GM12878 (cell line): ENCODE results near the gene ACBD5. TPM values are rescaled to one million over a fixed set of nuclear protein-coding genes. Genes with fewer than 3 reads are reported as not detected.

ENCODE experiments used
- ATAC-seq: fragments of 200-7000 bp; cut with Tn5 transposase; 3 replicates; pipeline ENCODE4 v1.9.1; 2020; ENCODE audit warnings: mild to moderate bottlenecking, moderate library complexity
- BruUV-seq: library from RNA; stranded (reverse); fragments of 400-500 nt; replicated peaks from 2 replicates; lab custom pipeline; 2021; lab: Mats Ljungman, UMichigan
- CTCF ChIA-PET: fragments of 300-600 bp; sonication (Branson Sonifier 250); formaldehyde crosslinking; extraction: SDS; loops from one replicate; lab custom pipeline; 2021; ENCODE audit warnings: inconsistent platforms; lab: Yijun Ruan, JAX
- POLR2A ChIA-PET: fragments of 350-600 bp; formaldehyde crosslinking; extraction: SDS; loops from one replicate; lab custom pipeline; 2021; ENCODE audit warnings: inconsistent platforms; lab: Charles Lee
- RAD21 ChIA-PET: fragments of 300-600 bp; sonication (Branson Sonifier 250); formaldehyde crosslinking; loops from one replicate; lab custom pipeline; 2023; ENCODE audit warnings: antibody characterized with exemption; ENCODE audit not compliant: unreplicated experiment; lab: Charles Lee
- SMC1A ChIA-PET: fragments of 300-600 bp; sonication (Branson Sonifier 250); formaldehyde crosslinking; loops from one replicate; lab custom pipeline; 2023; ENCODE audit not compliant: unreplicated experiment, uncharacterized antibody; lab: Charles Lee
- DNase-seq: peaks from one replicate; pipeline ENCODE4 v3.0.0-alpha.2; 2011; ENCODE audit warnings: low read depth, low spot score
- FAIRE-seq: peaks from 3 replicates; lab custom pipeline; 2011; peaks lifted over from hg19 to GRCh38; lab: Jason Lieb, UNC
- H2AFZ ChIP-seq: 2 replicates; pipeline ENCODE4 v1.6.0; 2011; ENCODE audit warnings: low read depth, low read length, control low read depth; ENCODE audit not compliant: control insufficient read depth
- H3K27ac ChIP-seq: 2 replicates; pipeline ENCODE4 v1.5.1; 2011; ENCODE audit warnings: control low read depth; ENCODE audit not compliant: control insufficient read depth, insufficient read depth
- H3K27me3 ChIP-seq, 2 experiments: replicated peaks in 1 of 2; 2 replicates each; pipeline versions ENCODE4 v1.6.0 to v1.6.1; 2011; ENCODE audit warnings: low read length in 1 of 2; ENCODE audit not compliant: control insufficient read depth in 2 of 2, insufficient read depth in 2 of 2
- H3K36me3 ChIP-seq, 2 experiments: 2 replicates each; pipeline ENCODE4 v1.5.1; 2011; ENCODE audit warnings: low read length in 1 of 2; ENCODE audit not compliant: control insufficient read depth in 2 of 2, insufficient read depth in 2 of 2
- H3K4me1 ChIP-seq: 2 replicates; pipeline ENCODE4 v1.6.1; 2011; ENCODE audit warnings: mild to moderate bottlenecking, low read length, moderate library complexity, mixed read lengths; ENCODE audit not compliant: control insufficient read depth, insufficient read depth
- H3K4me2 ChIP-seq: 2 replicates; pipeline ENCODE4 v1.6.0; 2011; ENCODE audit warnings: control low read depth; ENCODE audit not compliant: control insufficient read depth, insufficient read depth
- H3K4me3 ChIP-seq: fragments of 200-600 bp; sonication (generic); 2 replicates; pipeline ENCODE4 v1.5.1; 2016
- H3K79me2 ChIP-seq: 2 replicates; pipeline ENCODE4 v1.6.0; 2011; ENCODE audit warnings: low read length; ENCODE audit not compliant: control insufficient read depth, insufficient read depth
- H3K9ac ChIP-seq: 2 replicates; pipeline ENCODE4 v1.8.0; 2011; ENCODE audit warnings: low read length, control low read depth, mixed read lengths; ENCODE audit not compliant: control insufficient read depth, insufficient read depth
- H3K9me3 ChIP-seq: replicated peaks from 3 replicates; pipeline ENCODE4 v1.5.1; 2011; ENCODE audit warnings: mild to moderate bottlenecking, low read length; ENCODE audit not compliant: control insufficient read depth, insufficient read depth
- H4K20me1 ChIP-seq: 2 replicates; pipeline ENCODE4 v1.6.0; 2011; ENCODE audit not compliant: control insufficient read depth, insufficient read depth
- CTCF ChIP-seq, 3 experiments: IDR thresholded peaks in 2 of 3; conservative IDR thresholded peaks in 1 of 3; 2 replicates each; pipeline ENCODE4 v1.5.1; 2011; ENCODE audit warnings: low read depth in 3 of 3, low read length in 3 of 3, mild to moderate bottlenecking in 3 of 3, control low read depth in 2 of 3, moderate library complexity in 2 of 3, inconsistent platforms in 1 of 3, mixed read lengths in 1 of 3; ENCODE audit not compliant: control insufficient read depth in 2 of 3, insufficient read depth in 1 of 3; ENCODE audit errors: extremely low read depth in 1 of 3
- PAX5 ChIP-seq: IDR thresholded peaks from 2 replicates; pipeline ENCODE4 v1.6.1; 2011; ENCODE audit warnings: low read depth, low read length, borderline replicate concordance
- RAD21 ChIP-seq: IDR thresholded peaks from 2 replicates; pipeline ENCODE4 v1.6.1; 2011; ENCODE audit warnings: mild to moderate bottlenecking, low read depth, low read length, moderate library complexity; ENCODE audit not compliant: insufficient read depth
- SMC3 ChIP-seq: IDR thresholded peaks from 2 replicates; pipeline ENCODE4 v1.6.1; 2011; ENCODE audit warnings: low read length, improper control_type of control experiment, borderline replicate concordance
- ZNF24 ChIP-seq: fragments of 450-650 bp; IDR thresholded peaks from 2 replicates; pipeline ENCODE4 v1.6.1; 2017; ENCODE audit warnings: antibody characterized with exemption, mild to moderate bottlenecking
- ZSCAN29 ChIP-seq: fragments of 450-650 bp; IDR thresholded peaks from 2 replicates; pipeline ENCODE4 v1.6.1; 2017; ENCODE audit warnings: mild to moderate bottlenecking, moderate library complexity
- WGBS: methylation state at CpG from one replicate; pipeline ENCODE4 v1.1.6; 2016; ENCODE audit warnings: low lambda C conversion rate; ENCODE audit not compliant: insufficient replicate concordance, insufficient coverage; ENCODE audit errors: missing lambda C conversion rate; 5-methylcytosine and 5-hydroxymethylcytosine counted together
- in situ Hi-C: fragments of 300-500 bp; cut with MboI; formaldehyde crosslinking; loops from 9 replicates; pipeline ENCODE4 v1.14.3; 2018; ENCODE audit warnings: mixed read lengths
- intact Hi-C: fragments of 100-400 bp; cut with micrococcal nuclease; formaldehyde crosslinking; loops from one replicate; pipeline ENCODE4 v1.14.2; 2022; ENCODE audit not compliant: unreplicated experiment
- polyA plus RNA-seq, 11 experiments: library from polyadenylated mRNA; depleted of rRNA in 4 of 11; unstranded in 6 of 11; stranded (reverse) in 5 of 11; fragments of >200 nt; fragmentation: Nextera tagmentation in 4 of 11; fragmentation: Illumina TruSeq in 1 of 11; extraction: Ambion mirVana in 4 of 11; extraction: Trizol in 1 of 11; gene quantifications; 1 replicate in 1 of 11; 2 replicates in 10 of 11; pipeline versions ENCODE4 v1.2.1 to v1.2.3, GENCODE V29; 2011 to 2016; ENCODE audit warnings: inconsistent platforms in 2 of 11, missing spikeins in 2 of 11, low read depth in 1 of 11
- total RNA-seq, 4 experiments: library from RNA; depleted of rRNA in 3 of 4; stranded (reverse); fragments of >200 nt in 3 of 4; fragmentation: Illumina TruSeq in 1 of 4; extraction: Trizol in 1 of 4; gene quantifications; 2 replicates each; pipeline versions ENCODE4 v1.2.1 to v1.2.3, GENCODE V29; 2013 to 2021

The ACBD5 gene
- total and polyA plus RNA-seq, 10 of the 15 experiments (the other 5 are each of a cell fraction or from before 2014, with no cell fraction given), result 2.4 to 22.3 (median 12.4) TPM

DNA sequence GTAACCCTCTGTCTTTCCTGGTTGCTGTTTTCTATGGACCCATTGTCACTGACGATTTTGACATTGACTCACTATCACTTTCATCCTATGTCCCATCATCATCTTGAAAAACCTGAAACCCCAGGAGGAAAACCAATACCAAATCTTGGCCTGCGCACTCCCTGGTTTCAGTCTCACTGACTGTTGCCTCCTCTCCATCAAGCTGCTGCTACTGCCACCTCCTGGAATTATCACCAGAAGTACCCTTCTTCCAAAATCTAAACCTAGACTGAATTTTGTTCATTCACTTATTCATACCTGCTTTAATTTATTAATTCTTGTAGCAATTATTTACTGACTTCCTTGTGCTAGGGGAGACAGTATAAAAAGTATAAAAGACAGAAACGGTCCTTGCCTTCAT, 44.5 kb upstream of the ACBD5 start:
- FAIRE-seq (peak; percentile 41), DNase-seq (no peak), ATAC-seq (peak; percentile 83)
- H3K36me3 ChIP-seq, result no peaks in the 10 kb centered on the region
- POLR2A ChIA-PET, result no interaction called here
- WGBS, result 29% methylated on average over 3 of the region's 3 CpGs
- peak; percentile 57 for TF ChIP-seq RAD21
- TF ChIP-seq ZNF24, result peak; percentile 57; the same call in 1 of the 2 replicates
- TF ChIP-seq ZSCAN29, result no peak
- TF ChIP-seq CTCF (IDR thresholded peaks at IDR 0.05 in 2 of 3, conservative IDR thresholded peaks at IDR 0.05 in 1 of 3; ENCODE audit: control insufficient read depth in 2 of 3, extremely low read depth in 1 of 3, insufficient read depth in 1 of 3, low read depth in 3 of 3, low read length in 3 of 3), result peak; percentile 20 to 49 (median 21); a peak in 3 of 6 replicates
- no peak for TF ChIP-seq PAX5
- peak; percentile 39; the same call in 1 of the 2 replicates for TF ChIP-seq SMC3
- no peak overlapping the region for H2AFZ ChIP-seq
- in situ Hi-C loops (no loop called here), intact Hi-C loops (no loop called here)
- no peak overlapping the region for H3K27ac ChIP-seq
- no peaks in the 10 kb centered on the region for H3K9me3 ChIP-seq
- H3K79me2 ChIP-seq, result no peaks in the 10 kb centered on the region
- CTCF ChIA-PET, result interaction anchor here (1.1 to 1.2 kb wide), 3 partner anchors 37 to 274 kb away, joined by 3 to 8 read pairs (median 5); no protein-coding TSS in a partner anchor
- H3K4me2 ChIP-seq, result no peak overlapping the region; the same call in 1 of the 2 replicates
- H3K27me3 ChIP-seq, result no peaks in the 10 kb centered on the region
- no peak overlapping the region for H3K4me3 ChIP-seq
- RAD21 ChIA-PET, result interaction anchor here (1.5 kb wide), 1 partner anchor 61 kb away, joined by 5 read pairs; no protein-coding TSS in a partner anchor
- H3K4me1 ChIP-seq, result no peaks in the 10 kb centered on the region
- BruUV-seq, result no TSS peak
- no peaks in the 10 kb centered on the region for H4K20me1 ChIP-seq
- no peak overlapping the region for H3K9ac ChIP-seq
- SMC1A ChIA-PET, result interaction anchor here (0.6 to 1.5 kb wide), 4 partner anchors 61 to 1150 kb away, joined by 3 to 5 read pairs (median 4); no protein-coding TSS in a partner anchor
